H1 (cell line): ENCODE results near the gene GALNT9. TPM values are rescaled to one million over a fixed set of nuclear protein-coding genes. Genes with fewer than 3 reads are reported as not detected.

Source experiments
- CTCF ChIA-PET: fragments of 300-600 bp; sonication (Branson Sonifier 250); formaldehyde crosslinking; loops from one replicate; lab custom pipeline; 2021; ENCODE audit not compliant: partially characterized antibody; lab: Charles Lee
- POLR2A ChIA-PET: fragments of 300-600 bp; sonication (Branson Sonifier 250); formaldehyde crosslinking; loops from one replicate; lab custom pipeline; 2021; ENCODE audit warnings: inconsistent platforms; ENCODE audit not compliant: partially characterized antibody; lab: Charles Lee
- DNase-seq, 2 experiments: peaks; one replicate each; pipeline versions ENCODE4 v3.0.0 to v3.0.0-alpha.2; 2010 to 2022; ENCODE audit warnings: low spot score in 2 of 2, low read depth in 1 of 2, mixed read lengths in 1 of 2
- FAIRE-seq: peaks from 2 replicates; lab custom pipeline; 2011; peaks lifted over from hg19 to GRCh38; lab: Jason Lieb, UNC
- H2AFZ ChIP-seq: 2 replicates; pipeline ENCODE4 v1.8.1; 2012; ENCODE audit warnings: low read length, inconsistent platforms
- H2AK5ac ChIP-seq: 2 replicates; pipeline ENCODE4 v1.6.1; 2013; ENCODE audit warnings: low read depth, low read length
- H2BK120ac ChIP-seq: replicated peaks from 2 replicates; pipeline ENCODE3; 2013; ENCODE audit warnings: low read depth, low read length, inconsistent platforms
- H2BK12ac ChIP-seq: 2 replicates; pipeline ENCODE4 v1.6.1; 2013; ENCODE audit warnings: low read depth, low read length
- H2BK15ac ChIP-seq: 2 replicates; pipeline ENCODE4 v1.6.1; 2013; ENCODE audit warnings: low read length
- H2BK20ac ChIP-seq: 2 replicates; pipeline ENCODE4 v1.6.1; 2013; ENCODE audit warnings: low read length
- H2BK5ac ChIP-seq: 2 replicates; pipeline ENCODE4 v1.6.1; 2013; ENCODE audit warnings: low read depth, low read length
- H3K14ac ChIP-seq: 2 replicates; pipeline ENCODE4 v1.6.1; 2013; ENCODE audit warnings: inconsistent platforms; ENCODE audit not compliant: insufficient read length
- H3K18ac ChIP-seq: 2 replicates; pipeline ENCODE4 v1.6.1; 2013; ENCODE audit warnings: low read length; ENCODE audit errors: extremely low read depth
- H3K23ac ChIP-seq: 2 replicates; pipeline ENCODE4 v1.6.1; 2013; ENCODE audit warnings: inconsistent platforms; ENCODE audit not compliant: insufficient read length
- H3K23me2 ChIP-seq: 2 replicates; pipeline ENCODE4 v1.6.1; 2013; ENCODE audit warnings: low read depth, low read length
- H3K27ac ChIP-seq: 2 replicates; pipeline ENCODE4 v1.6.1; 2011; ENCODE audit warnings: low read depth, low read length, inconsistent platforms
- H3K27me3 ChIP-seq, 4 experiments: replicated peaks in 1 of 4; 1 replicate in 1 of 4; 2 replicates in 3 of 4; pipeline versions ENCODE4 v1.6.1 to v1.8.1; 2011 to 2013; ENCODE audit warnings: low read length in 3 of 4, mild to moderate bottlenecking in 3 of 4, inconsistent platforms in 2 of 4, mixed read lengths in 2 of 4, moderate library complexity in 1 of 4; ENCODE audit not compliant: control insufficient read depth in 3 of 4, insufficient read depth in 3 of 4; ENCODE audit errors: extremely low read depth in 1 of 4
- H3K36me3 ChIP-seq, 4 experiments: 2 replicates each; pipeline versions ENCODE4 v1.6.1 to v1.8.1; 2011 to 2013; ENCODE audit warnings: mild to moderate bottlenecking in 4 of 4, low read length in 3 of 4, moderate library complexity in 2 of 4, control low read depth in 1 of 4, inconsistent platforms in 1 of 4; ENCODE audit not compliant: insufficient read depth in 4 of 4, control insufficient read depth in 2 of 4
- H3K4ac ChIP-seq: replicated peaks from 2 replicates; pipeline ENCODE3; 2013; ENCODE audit warnings: low read length, low read depth, mixed read lengths, inconsistent platforms; ENCODE audit not compliant: insufficient read length
- H3K4me1 ChIP-seq, 4 experiments: replicated peaks in 1 of 4; 1 replicate in 1 of 4; 2 replicates in 3 of 4; pipeline versions ENCODE4 v1.6.1 to v1.8.1; 2011 to 2013; ENCODE audit warnings: low read length in 3 of 4, inconsistent platforms in 2 of 4, mixed read lengths in 1 of 4; ENCODE audit not compliant: insufficient read depth in 4 of 4, control insufficient read depth in 3 of 4
- H3K4me2 ChIP-seq, 2 experiments: 2 replicates each; pipeline versions ENCODE4 v1.6.1 to v1.8.1; 2011 to 2013; ENCODE audit warnings: low read depth in 2 of 2, low read length in 2 of 2, control low read depth in 1 of 2, inconsistent platforms in 1 of 2, mild to moderate bottlenecking in 1 of 2; ENCODE audit not compliant: insufficient read depth in 1 of 2
- H3K4me3 ChIP-seq, 4 experiments: fragments of 200-600, 300-600 bp in 1 of 4; sonication (generic), shearing (Covaris generic), sonication (Bioruptor Twin) in 1 of 4; 2 replicates each; pipeline versions ENCODE4 v1.5.1 to v1.8.1; 2011 to 2016; ENCODE audit warnings: low read length in 4 of 4, low read depth in 3 of 4, control low read depth in 2 of 4, inconsistent platforms in 2 of 4, mild to moderate bottlenecking in 2 of 4, mixed read lengths in 1 of 4, moderate library complexity in 1 of 4; ENCODE audit not compliant: insufficient read depth in 2 of 4; ENCODE audit errors: extremely low read depth in 1 of 4
- H3K56ac ChIP-seq: replicated peaks from 2 replicates; pipeline ENCODE3; 2013; ENCODE audit warnings: low read depth, mild to moderate bottlenecking, mixed read lengths, low read length, inconsistent platforms; ENCODE audit not compliant: insufficient read length
- H3K79me1 ChIP-seq: 2 replicates; pipeline ENCODE4 v1.6.1; 2013; ENCODE audit warnings: low read depth, low read length, control low read depth
- H3K79me2 ChIP-seq, 2 experiments: 2 replicates each; pipeline versions ENCODE4 v1.6.1 to v1.8.1; 2012 to 2013; ENCODE audit warnings: low read length in 2 of 2, mild to moderate bottlenecking in 2 of 2, inconsistent platforms in 1 of 2; ENCODE audit not compliant: insufficient read depth in 2 of 2, control insufficient read depth in 1 of 2
- H3K9ac ChIP-seq, 4 experiments: replicated peaks in 1 of 4; 1 replicate in 1 of 4; 2 replicates in 3 of 4; pipeline versions ENCODE4 v1.6.1 to v1.8.1; 2011 to 2013; ENCODE audit warnings: low read depth in 3 of 4, low read length in 3 of 4, control low read depth in 2 of 4, mild to moderate bottlenecking in 2 of 4, moderate library complexity in 2 of 4, inconsistent platforms in 1 of 4; ENCODE audit errors: extremely low read depth in 1 of 4
- H3K9me3 ChIP-seq, 2 experiments: 2 replicates each; pipeline versions ENCODE4 v1.6.1 to v1.8.1; 2012 to 2013; ENCODE audit warnings: mild to moderate bottlenecking in 2 of 2, moderate library complexity in 2 of 2, control low read depth in 1 of 2, inconsistent platforms in 1 of 2, low read depth in 1 of 2, low read length in 1 of 2, mixed read lengths in 1 of 2; ENCODE audit not compliant: insufficient read depth in 2 of 2
- H4K20me1 ChIP-seq, 2 experiments: replicated peaks in 1 of 2; 2 replicates each; pipeline versions ENCODE3 to v1.8.1; 2011 to 2013; ENCODE audit warnings: inconsistent platforms in 2 of 2, low read length in 2 of 2, mild to moderate bottlenecking in 1 of 2; ENCODE audit not compliant: insufficient read depth in 2 of 2, control insufficient read depth in 1 of 2
- H4K5ac ChIP-seq: 2 replicates; pipeline ENCODE4 v1.6.1; 2013; ENCODE audit warnings: low read length, low read depth, mixed read lengths, inconsistent platforms; ENCODE audit not compliant: insufficient read length
- H4K8ac ChIP-seq: 2 replicates; pipeline ENCODE4 v1.8.0; 2013; ENCODE audit warnings: mild to moderate bottlenecking, moderate library complexity, low read length, inconsistent platforms; ENCODE audit not compliant: insufficient read depth; ENCODE audit errors: extremely low read depth
- H4K91ac ChIP-seq: replicated peaks from 2 replicates; pipeline ENCODE3; 2013; ENCODE audit warnings: low read length, mixed read lengths, inconsistent platforms; ENCODE audit not compliant: insufficient read length
- ASH2L ChIP-seq: fragments of 200-600, 300-600 bp; sonication (generic); IDR thresholded peaks from one replicate; pipeline ENCODE4 v1.7.1; 2017; ENCODE audit warnings: low read length
- KDM1A ChIP-seq: fragments of 200-600, 300-600 bp; sonication (generic); IDR thresholded peaks from 2 replicates; pipeline ENCODE4 v1.7.1; 2016; ENCODE audit warnings: mild to moderate bottlenecking, low read length, borderline replicate concordance
- KDM5A ChIP-seq: fragments of 200-600 bp; IDR thresholded peaks from 2 replicates; pipeline ENCODE4 v1.7.1; 2012; ENCODE audit warnings: mild to moderate bottlenecking, low read length, inconsistent platforms, mixed read lengths
- NRF1 ChIP-seq: IDR thresholded peaks from 2 replicates; pipeline ENCODE4 v1.6.1; 2011; ENCODE audit warnings: mild to moderate bottlenecking, low read depth, low read length, improper control_type of control experiment
- PHF8 ChIP-seq: fragments of 200-600 bp; sonication (generic); conservative IDR thresholded peaks from 2 replicates; pipeline ENCODE4 v1.7.1; 2012; ENCODE audit warnings: low read depth, mild to moderate bottlenecking, inconsistent platforms, low read length, moderate library complexity
- SIRT6 ChIP-seq: IDR thresholded peaks from one replicate; pipeline ENCODE4 v1.7.1; 2012; ENCODE audit warnings: low read length, inconsistent platforms
- SP2 ChIP-seq: IDR thresholded peaks from 2 replicates; pipeline ENCODE4 v1.6.1; 2012; ENCODE audit warnings: mild to moderate bottlenecking, low read length, inconsistent platforms
- TAF7 ChIP-seq: optimal IDR thresholded peaks from 2 replicates; pipeline ENCODE3; 2011; ENCODE audit warnings: low read depth, mild to moderate bottlenecking, inconsistent platforms, low read length, moderate library complexity, borderline replicate concordance
- YY1 ChIP-seq: IDR thresholded peaks from 2 replicates; pipeline ENCODE4 v1.6.1; 2011; ENCODE audit warnings: low read depth, mild to moderate bottlenecking, low read length
- WGBS, 2 experiments: shearing (Covaris generic) in 1 of 2; methylation state at CpG; one replicate each; pipeline versions ENCODE4 v1.1.6 to v1.1.7; 2013 to 2015; ENCODE audit warnings: low lambda C conversion rate in 2 of 2, mixed read lengths in 2 of 2, inconsistent platforms in 1 of 2, low coverage in 1 of 2, missing lambda C conversion rate in 1 of 2; ENCODE audit not compliant: insufficient replicate concordance in 2 of 2, insufficient coverage in 1 of 2, insufficient read length in 1 of 2; ENCODE audit errors: extremely low coverage in 1 of 2, missing lambda C conversion rate in 1 of 2; 5-methylcytosine and 5-hydroxymethylcytosine counted together
- polyA plus RNA-seq, 7 experiments: library from polyadenylated mRNA; depleted of rRNA in 3 of 7; stranded (reverse) in 5 of 7; unstranded in 2 of 7; fragments of >200 nt in 5 of 7; fragments of 200-250 nt in 2 of 7; gene quantifications; 1 replicate in 5 of 7; 2 replicates in 1 of 7; 4 replicates in 1 of 7; pipeline versions ENCODE4 v1.2.1 to v1.2.3, GENCODE V29; 2011 to 2013; ENCODE audit warnings: missing spikeins in 2 of 7, mixed read lengths in 2 of 7
- total RNA-seq: library from RNA; stranded (reverse); fragmentation: NEBNext Ultra II Directional; extraction: Animal tissue kit (Norgen Biotek cat#: 25700); gene quantifications from 2 replicates; pipeline ENCODE4 v1.2.1, GENCODE V29; 2021
- TF ChIP-seq, protein P1 (sequence below): IDR thresholded peaks from 2 replicates; pipeline ENCODE4 v1.6.1; 2012; ENCODE audit warnings: inconsistent platforms

Gene GALNT9
- total and polyA plus RNA-seq, 2 of the 8 experiments (the other 6 are each of a cell fraction or from before 2014, with no cell fraction given): 2.0 to 3.6 TPM

DNA sequence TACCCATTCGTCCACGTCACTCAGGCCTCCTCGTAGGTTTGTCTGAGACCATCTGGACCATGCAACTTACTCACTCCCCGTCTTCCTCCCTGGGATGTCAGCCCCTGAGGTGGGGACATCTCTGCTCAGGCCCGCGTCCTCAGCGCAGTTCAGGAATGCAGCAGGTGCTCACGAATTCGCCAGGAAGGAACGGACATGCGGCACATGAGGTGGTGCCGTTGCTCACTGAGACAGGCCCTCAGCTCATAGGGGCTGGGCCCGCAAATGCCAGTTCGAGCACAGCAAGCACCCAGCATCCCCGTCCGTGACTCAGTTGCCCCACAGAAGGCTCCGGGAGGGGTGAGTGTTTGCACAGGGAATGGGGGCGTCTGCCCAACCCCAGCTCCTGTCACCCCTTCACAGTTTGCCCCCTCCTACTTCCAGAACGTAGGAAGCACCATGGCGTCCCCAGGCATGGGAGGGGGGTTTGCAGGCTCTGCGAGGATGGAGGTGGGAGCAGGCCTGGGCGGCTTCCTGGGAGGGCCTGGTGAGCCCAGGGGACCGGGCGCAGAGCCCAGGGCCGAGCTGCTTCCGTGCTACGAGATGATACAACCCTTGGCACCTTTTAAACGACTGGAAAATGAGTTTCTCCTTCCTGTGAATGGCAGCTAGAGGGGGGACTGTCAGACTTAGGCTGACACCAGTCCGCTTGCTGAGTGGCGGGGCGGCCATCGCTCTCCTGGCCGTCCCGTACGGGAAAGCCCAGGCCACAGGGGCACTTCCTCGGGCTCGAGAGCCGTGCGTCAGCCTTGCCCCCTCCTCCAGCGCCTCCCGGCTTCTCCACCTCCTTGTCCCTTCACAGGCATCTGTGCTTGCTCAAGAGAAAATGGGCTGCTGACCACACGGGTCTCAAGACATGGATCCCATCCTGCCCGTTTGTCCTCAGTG, 6.9 kb downstream of the GALNT9 start:
- H3K18ac ChIP-seq: 0 out of 2 replicates have a peak overlapping the region, but pooled peaks have one; percentile 6
- H3K4me3 ChIP-seq: no peak overlapping the region
- H3K14ac ChIP-seq: no peak overlapping the region
- H2BK20ac ChIP-seq: no peak overlapping the region
- no peak overlapping the region; the same call in 1 of the 2 replicates for H3K27ac ChIP-seq
- H3K27me3 ChIP-seq: peaks cover 0 to 27% (median 15%) of the 10 kb centered on the region in 4 experiments; a peak in 6 of 7 replicates
- H3K79me2 ChIP-seq: no peaks in the 10 kb centered on the region
- H3K9me3 ChIP-seq: no peaks in the 10 kb centered on the region
- no peak overlapping the region for H2BK12ac ChIP-seq
- no peak overlapping the region for H2BK5ac ChIP-seq
- CTCF ChIA-PET: interaction anchor here (0.8 to 1.2 kb wide), 2 partner anchors 20 to 29 kb away, joined by 3 read pairs; no protein-coding TSS in a partner anchor
- 89% methylated on average over 39 of the region's 43 CpGs; no CpG with 5 or more reads in 1 of the 2 experiments for WGBS, 2 experiments
- no peaks in the 10 kb centered on the region for H4K20me1 ChIP-seq
- no peak overlapping the region; the same call in 1 of the 2 replicates for H4K8ac ChIP-seq
- no peak overlapping the region for H3K23ac ChIP-seq
- H4K91ac ChIP-seq: no peak overlapping the region
- H2BK120ac ChIP-seq: no peak overlapping the region
- no peak overlapping the region for H2AFZ ChIP-seq
- no peak overlapping the region for H3K4ac ChIP-seq
- FAIRE-seq: no peak
- H3K23me2 ChIP-seq: no peaks in the 10 kb centered on the region
- no peak overlapping the region for H3K9ac ChIP-seq
- no peak for DNase-seq
- H3K79me1 ChIP-seq: no peaks in the 10 kb centered on the region
- H3K56ac ChIP-seq: no peak overlapping the region
- no peaks in the 10 kb centered on the region for H3K36me3 ChIP-seq
- H4K5ac ChIP-seq: no peak overlapping the region
- POLR2A ChIA-PET: no interaction called here
- H3K4me1 ChIP-seq: peaks cover 0 to 3% (median 0%) of the 10 kb centered on the region in 4 experiments; a peak in 3 of 7 replicates
- H2AK5ac ChIP-seq: no peak overlapping the region
- no peak overlapping the region for H3K4me2 ChIP-seq
- H2BK15ac ChIP-seq: no peak overlapping the region
- no peak for TF ChIP-seq YY1
- TF ChIP-seq ASH2L: no peak
- TF ChIP-seq, protein P1, sequence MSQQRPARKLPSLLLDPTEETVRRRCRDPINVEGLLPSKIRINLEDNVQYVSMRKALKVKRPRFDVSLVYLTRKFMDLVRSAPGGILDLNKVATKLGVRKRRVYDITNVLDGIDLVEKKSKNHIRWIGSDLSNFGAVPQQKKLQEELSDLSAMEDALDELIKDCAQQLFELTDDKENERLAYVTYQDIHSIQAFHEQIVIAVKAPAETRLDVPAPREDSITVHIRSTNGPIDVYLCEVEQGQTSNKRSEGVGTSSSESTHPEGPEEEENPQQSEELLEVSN: no peak
- TF ChIP-seq KDM1A: no peak
- TF ChIP-seq PHF8: no peak
- TF ChIP-seq SIRT6: no peak
- TF ChIP-seq SP2: no peak
- TF ChIP-seq NRF1: no peak
- no peak for TF ChIP-seq KDM5A
- TF ChIP-seq TAF7: no peak
